Keratinocyte (primary cell): Measurements from ENCODE around the gene FLT3.

ENCODE experiments used
- EZH2 ChIP-seq: IDR thresholded peaks from one replicate; pipeline ENCODE4 v1.6.1; 2012; ENCODE audit warnings: inconsistent platforms, mild to moderate bottlenecking, low read length, moderate library complexity
- TF ChIP-seq, protein P1 (sequence below), 3 experiments: IDR thresholded peaks in 1 of 3; conservative IDR thresholded peaks in 1 of 3; optimal IDR thresholded peaks in 1 of 3; 2 replicates in 2 of 3; 3 replicates in 1 of 3; pipeline versions ENCODE3 to v1.5.1; 2011; ENCODE audit warnings: low read length in 3 of 3, mild to moderate bottlenecking in 3 of 3, moderate library complexity in 2 of 3, control low read depth in 1 of 3, inconsistent platforms in 1 of 3; ENCODE audit not compliant: insufficient read depth in 2 of 3; ENCODE audit errors: extremely low read depth in 1 of 3

GRCh38 chr13:28121224-28121623 is 20.8 kb upstream of the FLT3 start:
- TF ChIP-seq, protein P1, sequence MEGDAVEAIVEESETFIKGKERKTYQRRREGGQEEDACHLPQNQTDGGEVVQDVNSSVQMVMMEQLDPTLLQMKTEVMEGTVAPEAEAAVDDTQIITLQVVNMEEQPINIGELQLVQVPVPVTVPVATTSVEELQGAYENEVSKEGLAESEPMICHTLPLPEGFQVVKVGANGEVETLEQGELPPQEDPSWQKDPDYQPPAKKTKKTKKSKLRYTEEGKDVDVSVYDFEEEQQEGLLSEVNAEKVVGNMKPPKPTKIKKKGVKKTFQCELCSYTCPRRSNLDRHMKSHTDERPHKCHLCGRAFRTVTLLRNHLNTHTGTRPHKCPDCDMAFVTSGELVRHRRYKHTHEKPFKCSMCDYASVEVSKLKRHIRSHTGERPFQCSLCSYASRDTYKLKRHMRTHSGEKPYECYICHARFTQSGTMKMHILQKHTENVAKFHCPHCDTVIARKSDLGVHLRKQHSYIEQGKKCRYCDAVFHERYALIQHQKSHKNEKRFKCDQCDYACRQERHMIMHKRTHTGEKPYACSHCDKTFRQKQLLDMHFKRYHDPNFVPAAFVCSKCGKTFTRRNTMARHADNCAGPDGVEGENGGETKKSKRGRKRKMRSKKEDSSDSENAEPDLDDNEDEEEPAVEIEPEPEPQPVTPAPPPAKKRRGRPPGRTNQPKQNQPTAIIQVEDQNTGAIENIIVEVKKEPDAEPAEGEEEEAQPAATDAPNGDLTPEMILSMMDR (optimal IDR thresholded peaks at IDR 0.05 in 1 of 3, IDR thresholded peaks at IDR 0.05 in 1 of 3, conservative IDR thresholded peaks at IDR 0.05 in 1 of 3; ENCODE audit: extremely low read depth in 1 of 3, insufficient read depth in 2 of 3, low read length in 3 of 3), result no peak
- TF ChIP-seq EZH2, result no peak
